HCT116 (cell line): ENCODE results near the gene HIGD1A.

ENCODE experiments used
- ATF3 ChIP-seq: IDR thresholded peaks from 2 replicates; pipeline ENCODE4 v1.6.1; 2012
- EGR1 ChIP-seq: IDR thresholded peaks from 2 replicates; pipeline ENCODE4 v1.6.1; 2012; ENCODE audit warnings: low read depth
- EZH2 ChIP-seq: fragments of 200-600 bp; sonication (generic); IDR thresholded peaks from 2 replicates; pipeline ENCODE4 v1.6.1; 2017; ENCODE audit warnings: antibody characterized with exemption, mixed run types
- JUND ChIP-seq: IDR thresholded peaks from 2 replicates; pipeline ENCODE4 v1.6.1; 2012
- POLR2A ChIP-seq: IDR thresholded peaks from 2 replicates; pipeline ENCODE4 v1.7.0; 2011; ENCODE audit warnings: borderline replicate concordance; ENCODE audit not compliant: insufficient read depth, insufficient read length; ENCODE audit errors: extremely low read depth
- POLR2AphosphoS5 ChIP-seq: IDR thresholded peaks from 2 replicates; pipeline ENCODE4 v1.6.1; 2011; ENCODE audit warnings: mild to moderate bottlenecking, low read depth, low read length, moderate library complexity
- RAD21 ChIP-seq: IDR thresholded peaks from 2 replicates; pipeline ENCODE4 v1.6.1; 2012; ENCODE audit warnings: low read depth, mild to moderate bottlenecking
- SIN3A ChIP-seq: IDR thresholded peaks from 2 replicates; pipeline ENCODE4 v1.6.1; 2012; ENCODE audit warnings: low read depth
- SRF ChIP-seq: IDR thresholded peaks from 2 replicates; pipeline ENCODE4 v1.6.1; 2012; ENCODE audit warnings: low read depth
- TCF7L2 ChIP-seq: IDR thresholded peaks from 2 replicates; pipeline ENCODE4 v1.7.0; 2011; ENCODE audit warnings: borderline replicate concordance, inconsistent platforms; ENCODE audit not compliant: insufficient read depth, insufficient read length; ENCODE audit errors: extremely low read depth
- TF ChIP-seq, protein P1 (sequence below), 3 experiments: fragments of 200-600 bp in 1 of 3; sonication (generic) in 1 of 3; IDR thresholded peaks in 2 of 3; conservative IDR thresholded peaks in 1 of 3; 2 replicates each; pipeline ENCODE4 v1.5.1; 2012 to 2017; ENCODE audit warnings: low read depth in 2 of 3, low read length in 2 of 3, antibody characterized with exemption in 1 of 3, borderline replicate concordance in 1 of 3, control low read depth in 1 of 3, mild to moderate bottlenecking in 1 of 3, mixed read lengths in 1 of 3, mixed run types in 1 of 3, moderate library complexity in 1 of 3; ENCODE audit not compliant: insufficient read depth in 1 of 3
- TF ChIP-seq, protein P2 (sequence below): IDR thresholded peaks from 2 replicates; pipeline ENCODE4 v1.6.1; 2012

DNA sequence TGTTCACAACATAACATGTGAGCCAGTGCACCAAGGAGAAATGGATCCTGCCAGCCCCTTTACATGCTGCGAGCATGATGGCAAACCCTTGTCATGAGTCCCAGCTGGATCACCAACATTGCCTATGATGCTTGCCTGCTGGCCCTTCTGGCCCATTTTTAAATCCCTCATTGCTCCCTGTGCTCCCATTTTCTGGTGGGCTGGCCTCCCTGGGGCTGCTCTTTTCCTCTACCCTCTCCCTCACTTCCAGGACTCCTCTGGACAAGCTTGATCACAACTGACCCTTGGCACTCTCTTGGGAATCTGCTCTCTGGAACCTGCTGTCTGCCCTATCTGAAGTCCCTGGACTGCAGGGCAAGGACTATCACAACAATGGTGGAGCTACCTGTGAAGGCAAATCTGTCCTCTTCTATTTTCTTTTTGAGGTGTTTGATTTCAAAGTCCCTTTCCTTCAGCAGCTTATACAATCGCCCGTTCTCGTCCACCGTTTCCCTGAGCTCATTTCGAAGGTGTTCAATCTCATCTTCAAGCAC is 47.5 kb downstream of the HIGD1A start:
- TF ChIP-seq SRF, result no peak
- TF ChIP-seq, protein P1, sequence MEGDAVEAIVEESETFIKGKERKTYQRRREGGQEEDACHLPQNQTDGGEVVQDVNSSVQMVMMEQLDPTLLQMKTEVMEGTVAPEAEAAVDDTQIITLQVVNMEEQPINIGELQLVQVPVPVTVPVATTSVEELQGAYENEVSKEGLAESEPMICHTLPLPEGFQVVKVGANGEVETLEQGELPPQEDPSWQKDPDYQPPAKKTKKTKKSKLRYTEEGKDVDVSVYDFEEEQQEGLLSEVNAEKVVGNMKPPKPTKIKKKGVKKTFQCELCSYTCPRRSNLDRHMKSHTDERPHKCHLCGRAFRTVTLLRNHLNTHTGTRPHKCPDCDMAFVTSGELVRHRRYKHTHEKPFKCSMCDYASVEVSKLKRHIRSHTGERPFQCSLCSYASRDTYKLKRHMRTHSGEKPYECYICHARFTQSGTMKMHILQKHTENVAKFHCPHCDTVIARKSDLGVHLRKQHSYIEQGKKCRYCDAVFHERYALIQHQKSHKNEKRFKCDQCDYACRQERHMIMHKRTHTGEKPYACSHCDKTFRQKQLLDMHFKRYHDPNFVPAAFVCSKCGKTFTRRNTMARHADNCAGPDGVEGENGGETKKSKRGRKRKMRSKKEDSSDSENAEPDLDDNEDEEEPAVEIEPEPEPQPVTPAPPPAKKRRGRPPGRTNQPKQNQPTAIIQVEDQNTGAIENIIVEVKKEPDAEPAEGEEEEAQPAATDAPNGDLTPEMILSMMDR (IDR thresholded peaks at IDR 0.05 in 2 of 3, conservative IDR thresholded peaks at IDR 0.05 in 1 of 3; ENCODE audit: borderline replicate concordance in 1 of 3, insufficient read depth in 1 of 3, low read depth in 2 of 3, low read length in 2 of 3), result no peak
- TF ChIP-seq, protein P2, sequence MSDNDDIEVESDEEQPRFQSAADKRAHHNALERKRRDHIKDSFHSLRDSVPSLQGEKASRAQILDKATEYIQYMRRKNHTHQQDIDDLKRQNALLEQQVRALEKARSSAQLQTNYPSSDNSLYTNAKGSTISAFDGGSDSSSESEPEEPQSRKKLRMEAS, result no peak
- TF ChIP-seq TCF7L2, result no peak
- no peak for TF ChIP-seq POLR2A
- TF ChIP-seq RAD21, result no peak
- no peak for TF ChIP-seq EGR1
- no peak for TF ChIP-seq ATF3
- TF ChIP-seq POLR2AphosphoS5, result no peak
- TF ChIP-seq EZH2, result no peak
- TF ChIP-seq SIN3A, result no peak
- no peak for TF ChIP-seq JUND
